HG03097 (cell line): ENCODE data around the gene PCDHGA5.
"Not testable (repeated sequence)": the region's sequence is repeated elsewhere in the genome, so short reads cannot be mapped to it uniquely, and the experiment has no call there.

Experiments used
- ATAC-seq: cut with Tn5 transposase; IDR thresholded peaks from one replicate; pipeline ENCODE4 v1.9.1; 2021; ENCODE audit not compliant: unreplicated experiment, low FRiP score

Gene PCDHGA5

DNA sequence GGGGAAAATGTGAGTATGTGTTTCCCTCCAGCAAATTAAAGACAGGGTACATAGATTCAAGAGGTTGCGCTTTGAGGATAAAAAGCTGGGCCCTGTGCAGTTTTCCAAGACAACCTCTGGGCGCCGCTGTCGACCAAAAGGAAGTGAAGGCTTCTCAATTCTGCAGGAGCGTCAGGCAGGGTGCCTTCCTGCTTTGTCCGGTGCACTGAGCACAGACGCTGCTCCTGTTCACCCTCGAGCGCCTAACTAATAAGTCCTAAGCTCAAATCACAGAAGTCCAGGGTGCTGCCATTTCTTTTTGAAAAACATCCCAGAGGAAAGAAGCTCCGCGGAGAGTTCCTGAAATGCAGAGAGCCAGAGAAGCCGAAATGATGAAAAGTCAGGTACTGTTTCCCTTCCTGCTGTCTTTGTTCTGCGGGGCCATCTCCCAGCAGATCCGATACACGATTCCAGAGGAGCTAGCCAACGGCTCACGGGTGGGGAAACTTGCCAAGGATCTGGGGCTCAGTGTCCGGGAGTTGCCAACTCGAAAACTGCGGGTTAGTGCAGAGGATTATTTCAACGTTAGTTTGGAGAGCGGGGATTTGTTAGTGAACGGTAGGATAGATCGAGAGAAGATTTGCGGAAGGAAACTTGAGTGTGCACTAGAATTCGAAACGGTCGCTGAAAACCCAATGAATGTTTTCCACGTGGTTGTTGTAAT is 13.9 kb upstream of the PCDHGA5 start, which contains the start of gene PCDHGB1:
Gene PCDHGB1, plus strand, starts transcription at position 183 of the 703 bp plus-strand sequence. Its CDS starts 162 bp downstream, at position 345.
- ATAC-seq = no peak

- ATAC-seq = no peak
Observed at GRCh38 chr5:141351591-141351990, 12.4 kb upstream of the PCDHGA5 start.

GRCh38 chr5:141354900-141355469 is 9.0 kb upstream of the PCDHGA5 start, which contains the start of gene PCDHGA4:
Gene PCDHGA4, plus strand, starts transcription at chr5:141355021. Its CDS starts 87 bp downstream, at chr5:141355108.
- ATAC-seq = no peak

GRCh38 chr5:141355641-141356040 is 8.3 kb upstream of the PCDHGA5 start:
- ATAC-seq = no peak

DNA sequence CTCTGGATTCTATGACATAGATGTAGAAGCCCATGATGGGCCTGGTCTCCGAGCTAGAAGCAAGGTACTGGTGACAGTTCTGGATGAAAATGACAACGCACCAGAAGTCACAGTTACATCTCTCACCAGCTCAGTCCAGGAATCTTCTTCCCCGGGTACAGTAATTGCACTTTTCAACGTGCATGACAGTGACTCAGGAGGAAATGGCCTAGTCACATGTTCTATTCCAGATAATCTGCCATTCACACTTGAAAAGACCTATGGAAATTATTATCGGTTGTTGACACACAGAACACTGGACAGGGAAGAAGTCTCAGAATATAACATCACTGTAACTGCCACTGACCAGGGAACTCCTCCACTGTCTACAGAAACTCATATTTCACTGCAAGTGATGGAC is 7.8 kb upstream of the PCDHGA5 start:
- no peak for ATAC-seq

GRCh38 chr5:141356950-141357349 is 7.0 kb upstream of the PCDHGA5 start:
- no peak for ATAC-seq

DNA sequence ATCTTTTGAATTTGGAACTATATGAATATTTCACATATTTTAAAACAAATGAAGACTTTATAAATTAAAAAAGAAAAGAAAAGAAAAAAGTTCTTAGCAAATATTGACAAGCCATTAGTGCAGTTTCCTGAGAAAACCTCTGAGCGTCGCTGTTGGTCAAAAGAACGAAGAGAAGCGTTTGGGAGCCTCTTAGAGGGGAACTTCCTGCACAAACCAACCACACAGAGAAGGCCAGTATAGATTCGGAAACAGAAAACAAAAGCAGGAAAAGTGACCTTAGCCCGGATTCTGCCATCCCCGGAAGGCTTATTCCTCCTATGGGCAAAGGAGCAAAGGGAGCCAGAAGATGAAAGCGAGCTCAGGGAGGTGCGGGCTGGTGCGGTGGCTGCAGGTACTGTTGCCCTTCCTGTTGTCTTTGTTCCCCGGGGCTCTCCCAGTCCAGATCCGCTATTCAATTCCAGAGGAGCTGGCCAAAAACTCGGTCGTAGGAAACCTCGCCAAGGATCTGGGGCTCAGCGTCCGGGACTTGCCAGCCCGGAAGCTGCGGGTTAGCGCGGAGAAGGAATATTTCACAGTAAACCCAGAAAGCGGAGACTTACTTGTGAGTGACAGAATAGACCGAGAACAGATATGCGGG is 4.1 kb upstream of the PCDHGA5 start, which contains the start of gene PCDHGB2:
Gene PCDHGB2, plus strand, starts transcription at position 205 of the 637 bp plus-strand sequence. Its CDS starts 142 bp downstream, at position 347.
- no peak for ATAC-seq

DNA sequence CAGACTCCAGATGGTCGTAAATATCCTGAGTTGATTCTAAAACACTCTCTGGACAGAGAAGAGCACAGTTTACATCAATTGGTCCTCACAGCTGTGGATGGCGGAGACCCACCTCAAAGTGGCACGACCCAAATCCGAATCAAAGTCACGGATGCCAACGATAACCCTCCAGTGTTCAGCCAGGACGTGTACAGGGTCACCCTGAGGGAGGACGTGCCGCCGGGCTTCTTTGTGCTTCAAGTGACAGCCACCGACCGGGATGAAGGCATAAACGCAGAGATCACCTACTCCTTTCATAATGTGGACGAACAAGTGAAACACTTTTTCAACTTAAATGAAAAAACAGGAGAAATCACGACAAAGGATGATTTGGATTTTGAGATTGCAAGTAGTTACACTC is 3.3 kb upstream of the PCDHGA5 start:
- no peak for ATAC-seq

GRCh38 chr5:141362719-141363118 is 1.2 kb upstream of the PCDHGA5 start:
- no peak for ATAC-seq

DNA sequence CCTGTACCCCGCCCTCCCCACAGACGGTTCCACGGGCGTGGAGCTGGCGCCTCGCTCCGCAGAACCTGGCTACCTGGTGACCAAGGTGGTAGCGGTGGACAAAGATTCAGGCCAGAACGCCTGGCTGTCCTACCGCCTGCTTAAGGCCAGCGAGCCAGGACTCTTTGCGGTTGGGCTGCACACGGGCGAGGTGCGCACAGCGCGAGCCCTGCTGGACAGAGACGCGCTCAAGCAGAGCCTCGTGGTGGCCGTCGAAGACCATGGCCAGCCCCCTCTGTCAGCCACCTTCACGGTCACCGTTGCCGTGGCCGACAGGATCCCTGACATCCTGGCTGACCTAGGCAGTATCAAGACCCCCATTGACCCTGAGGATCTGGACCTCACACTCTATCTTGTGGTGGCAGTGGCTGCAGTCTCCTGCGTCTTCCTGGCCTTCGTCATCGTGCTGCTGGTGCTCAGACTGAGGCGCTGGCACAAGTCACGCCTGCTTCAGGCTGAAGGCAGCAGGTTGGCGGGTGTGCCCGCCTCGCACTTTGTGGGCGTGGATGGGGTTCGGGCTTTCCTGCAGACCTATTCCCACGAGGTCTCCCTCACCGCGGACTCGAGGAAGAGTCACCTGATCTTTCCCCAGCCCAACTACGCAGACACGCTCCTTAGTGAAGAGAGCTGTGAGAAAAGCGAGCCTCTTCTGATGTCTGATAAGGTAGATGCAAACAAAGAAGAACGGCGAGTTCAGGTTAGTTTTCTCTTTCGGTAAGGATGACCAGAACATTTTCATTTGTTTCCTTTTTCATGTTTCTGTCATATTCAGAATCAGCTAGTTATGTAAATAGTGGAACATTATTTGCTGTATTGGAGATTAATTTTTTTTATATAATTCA is 2.3 kb downstream of the PCDHGA5 start:
- ATAC-seq = no peak

DNA sequence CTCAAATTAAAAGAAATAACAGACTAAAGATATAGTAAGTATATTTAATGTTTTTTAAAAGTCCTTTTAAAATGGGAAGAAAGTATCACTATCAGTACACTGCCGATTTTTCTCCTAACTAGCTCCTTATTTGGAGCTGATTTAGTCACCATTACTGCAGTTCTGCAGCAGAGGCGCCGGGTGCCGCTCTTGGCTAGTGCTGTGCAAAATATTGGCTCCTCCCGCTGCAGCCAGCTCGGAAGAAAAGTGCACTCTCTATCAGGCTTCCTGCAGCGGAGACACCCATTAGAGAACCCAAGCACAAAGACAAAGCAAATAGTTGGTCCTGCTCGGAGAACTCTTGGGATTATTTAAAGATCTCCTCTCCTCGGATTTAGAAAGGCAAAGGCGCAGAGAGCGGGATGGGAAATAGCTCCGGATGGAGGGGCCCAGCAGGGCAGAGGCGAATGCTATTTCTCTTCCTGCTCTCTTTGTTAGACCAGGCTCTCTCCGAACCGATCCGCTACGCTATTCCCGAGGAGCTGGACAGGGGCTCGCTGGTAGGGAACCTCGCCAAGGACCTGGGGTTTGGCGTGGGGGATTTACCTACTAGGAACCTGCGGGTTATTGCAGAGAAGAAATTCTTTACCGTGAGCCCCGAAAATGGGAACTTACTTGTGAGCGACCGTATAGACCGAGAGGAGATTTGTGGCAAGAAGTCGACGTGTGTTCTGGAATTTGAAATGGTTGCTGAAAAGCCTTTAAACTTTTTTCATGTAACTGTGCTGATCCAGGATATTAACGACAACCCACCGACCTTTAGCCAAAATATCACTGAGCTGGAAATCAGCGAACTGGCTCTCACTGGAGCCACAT is 6.3 kb downstream of the PCDHGA5 start, which contains the start of gene PCDHGB3:
Gene PCDHGB3, plus strand, starts transcription at position 249 of the 855 bp plus-strand sequence. Its CDS starts 153 bp downstream, at position 402.
- peak; percentile 68 for ATAC-seq

DNA sequence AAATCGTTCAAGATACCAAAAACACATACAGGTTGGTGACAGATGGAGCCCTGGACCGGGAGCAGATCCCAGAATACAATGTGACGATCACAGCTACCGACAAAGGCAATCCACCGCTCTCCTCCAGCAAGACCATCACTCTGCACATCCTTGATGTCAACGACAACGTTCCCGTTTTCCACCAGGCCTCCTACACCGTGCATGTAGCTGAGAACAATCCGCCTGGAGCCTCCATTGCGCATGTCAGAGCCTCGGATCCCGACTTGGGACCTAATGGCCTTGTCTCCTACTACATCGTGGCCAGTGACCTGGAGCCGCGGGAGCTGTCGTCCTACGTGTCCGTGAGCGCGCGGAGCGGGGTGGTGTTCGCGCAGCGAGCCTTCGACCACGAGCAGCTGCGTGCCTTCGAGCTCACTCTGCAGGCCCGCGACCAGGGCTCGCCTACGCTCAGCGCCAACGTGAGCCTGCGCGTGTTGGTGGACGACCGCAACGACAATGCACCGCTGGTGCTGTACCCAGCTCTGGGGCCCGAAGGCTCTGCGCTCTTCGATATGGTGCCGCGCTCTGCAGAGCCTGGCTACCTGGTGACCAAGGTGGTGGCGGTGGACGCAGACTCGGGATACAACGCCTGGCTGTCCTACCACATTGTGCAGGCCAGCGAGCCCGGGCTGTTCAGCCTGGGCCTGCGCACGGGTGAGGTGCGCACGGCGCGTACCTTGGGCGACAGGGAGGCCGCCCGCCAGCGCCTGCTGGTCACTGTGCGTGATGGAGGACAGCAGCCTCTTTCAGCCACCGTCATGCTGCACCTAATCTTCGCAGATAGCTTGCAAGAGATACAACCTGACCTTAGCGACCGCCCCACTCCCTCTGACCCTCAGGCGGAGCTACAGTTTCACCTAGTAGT is 7.9 kb downstream of the PCDHGA5 start:
- ATAC-seq = no peak

DNA sequence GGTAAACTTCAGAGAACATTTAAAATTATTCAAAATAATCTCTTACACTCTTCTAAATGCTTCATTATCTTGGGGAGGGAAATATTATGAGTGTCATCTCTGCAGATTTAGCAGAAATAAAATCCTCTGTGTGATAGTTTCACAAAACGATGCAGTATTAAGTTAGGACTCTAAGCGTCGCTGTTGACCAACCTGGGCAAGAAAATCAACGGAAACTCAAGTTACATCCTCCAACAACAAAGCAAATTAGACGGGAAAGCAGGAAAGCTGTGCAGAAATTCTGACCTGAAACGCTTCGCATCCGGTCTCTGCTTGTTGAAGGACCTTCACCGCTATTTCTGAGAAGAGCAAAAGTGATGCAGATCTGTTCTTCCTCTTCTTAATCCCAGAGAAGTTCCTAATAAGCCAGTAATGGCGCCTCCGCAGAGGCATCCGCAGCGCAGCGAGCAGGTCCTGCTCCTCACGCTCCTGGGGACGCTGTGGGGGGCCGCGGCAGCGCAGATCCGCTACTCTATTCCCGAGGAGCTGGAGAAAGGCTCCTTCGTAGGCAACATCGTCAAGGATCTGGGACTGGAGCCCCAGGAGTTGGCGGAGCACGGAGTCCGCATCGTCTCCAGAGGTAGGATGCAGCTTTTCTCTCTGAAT is 9.8 kb downstream of the PCDHGA5 start, which contains the start of gene PCDHGA6:
Gene PCDHGA6, plus strand, starts transcription at position 219 of the 645 bp plus-strand sequence. Its CDS starts 193 bp downstream, at position 412.
- no peak for ATAC-seq

DNA sequence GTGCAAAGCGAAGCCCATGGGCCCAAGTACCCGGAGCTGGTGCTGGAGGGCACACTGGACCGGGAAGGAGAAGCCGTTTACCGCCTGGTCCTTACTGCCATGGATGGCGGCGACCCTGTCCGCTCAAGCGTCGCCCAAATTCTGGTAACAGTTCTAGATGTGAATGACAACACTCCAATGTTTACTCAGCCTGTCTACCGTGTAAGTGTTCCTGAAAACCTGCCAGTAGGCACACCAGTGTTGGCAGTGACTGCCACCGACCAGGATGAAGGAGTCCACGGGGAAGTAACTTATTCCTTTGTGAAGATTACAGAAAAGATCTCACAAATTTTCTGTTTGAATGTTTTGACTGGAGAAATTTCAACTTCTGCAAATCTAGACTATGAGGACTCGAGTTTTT is 10.7 kb downstream of the PCDHGA5 start:
- no peak for ATAC-seq

GRCh38 chr5:141375444-141376155 is 11.6 kb downstream of the PCDHGA5 start:
- not testable (repeated sequence) for ATAC-seq

DNA sequence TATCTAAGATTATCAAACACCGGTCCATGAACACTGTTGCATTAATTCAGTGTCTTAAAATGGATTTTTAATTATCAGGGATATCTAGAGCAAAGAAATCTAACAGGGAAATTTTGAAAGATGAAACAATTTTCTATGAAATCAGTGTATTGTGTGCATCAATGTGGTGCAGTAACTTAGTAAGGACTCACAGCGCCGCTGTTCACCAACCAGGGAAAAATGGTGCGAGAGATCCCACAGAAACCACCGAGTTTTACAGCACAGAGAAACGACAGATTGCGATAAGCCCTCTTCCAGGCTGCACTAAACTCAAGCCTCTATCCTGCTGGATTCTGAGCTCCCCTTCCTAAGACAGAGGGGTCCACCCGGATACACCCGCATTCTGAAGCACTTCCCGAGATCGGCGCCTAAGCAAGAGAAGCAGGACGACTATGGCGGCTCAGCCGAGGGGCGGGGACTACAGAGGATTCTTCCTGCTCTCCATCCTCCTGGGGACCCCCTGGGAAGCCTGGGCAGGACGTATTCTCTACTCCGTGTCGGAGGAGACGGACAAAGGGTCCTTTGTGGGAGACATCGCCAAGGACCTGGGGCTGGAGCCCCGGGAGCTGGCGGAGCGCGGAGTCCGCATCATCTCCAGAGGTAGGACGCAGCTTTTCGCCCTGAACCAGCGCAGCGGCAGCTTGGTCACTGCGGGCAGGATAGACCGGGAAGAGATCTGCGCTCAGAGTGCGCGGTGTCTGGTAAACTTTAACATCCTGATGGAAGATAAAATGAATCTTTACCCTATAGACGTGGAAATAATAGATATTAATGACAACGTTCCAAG is 18.7 kb downstream of the PCDHGA5 start, which contains the start of gene PCDHGA7:
Gene PCDHGA7, plus strand, starts transcription at position 274 of the 826 bp plus-strand sequence. Its CDS starts 158 bp downstream, at position 432.
- no peak for ATAC-seq
